EL (cell line): Measurements from ENCODE around the gene RNU5B-1.

Experiments used
- DNase-seq: peaks from one replicate; pipeline ENCODE4 v3.0.0-alpha.2; 2016

RNU5B-1 gene

DNA sequence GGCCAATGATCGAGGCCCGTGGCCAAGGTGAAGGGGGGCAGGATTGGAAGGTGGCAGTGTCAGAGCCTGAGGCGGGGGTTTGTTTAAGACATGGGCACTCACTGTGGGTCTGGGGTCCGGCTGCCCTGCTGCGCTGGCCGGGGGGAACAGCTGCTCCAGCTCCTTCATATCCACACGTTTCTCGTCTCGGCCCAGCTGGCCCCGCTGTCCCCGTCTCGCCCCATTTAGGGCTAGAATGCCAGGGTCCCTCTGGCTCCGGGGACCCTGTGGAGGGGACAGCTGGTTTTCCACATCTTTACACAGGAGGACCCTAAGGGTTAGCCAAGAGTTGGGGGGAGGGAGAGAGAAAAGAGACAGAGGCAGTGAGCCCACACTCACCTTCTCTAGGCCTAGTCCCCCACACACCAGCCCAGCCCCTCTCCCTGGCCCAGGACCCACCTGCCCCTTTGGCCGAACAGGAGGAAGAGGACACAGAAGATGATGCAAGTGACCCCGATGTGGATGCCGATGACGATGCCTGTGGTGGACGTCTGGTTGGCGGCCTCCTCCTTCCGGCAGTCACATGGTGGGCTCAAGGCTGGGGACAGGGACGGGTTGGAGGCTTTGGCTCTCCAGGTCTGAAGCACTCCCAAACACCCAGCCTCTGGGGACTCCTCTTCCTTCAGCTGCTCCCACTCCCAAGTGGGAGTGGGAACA, 25.0 kb downstream of the RNU5B-1 start:
- no peak for DNase-seq

DNA sequence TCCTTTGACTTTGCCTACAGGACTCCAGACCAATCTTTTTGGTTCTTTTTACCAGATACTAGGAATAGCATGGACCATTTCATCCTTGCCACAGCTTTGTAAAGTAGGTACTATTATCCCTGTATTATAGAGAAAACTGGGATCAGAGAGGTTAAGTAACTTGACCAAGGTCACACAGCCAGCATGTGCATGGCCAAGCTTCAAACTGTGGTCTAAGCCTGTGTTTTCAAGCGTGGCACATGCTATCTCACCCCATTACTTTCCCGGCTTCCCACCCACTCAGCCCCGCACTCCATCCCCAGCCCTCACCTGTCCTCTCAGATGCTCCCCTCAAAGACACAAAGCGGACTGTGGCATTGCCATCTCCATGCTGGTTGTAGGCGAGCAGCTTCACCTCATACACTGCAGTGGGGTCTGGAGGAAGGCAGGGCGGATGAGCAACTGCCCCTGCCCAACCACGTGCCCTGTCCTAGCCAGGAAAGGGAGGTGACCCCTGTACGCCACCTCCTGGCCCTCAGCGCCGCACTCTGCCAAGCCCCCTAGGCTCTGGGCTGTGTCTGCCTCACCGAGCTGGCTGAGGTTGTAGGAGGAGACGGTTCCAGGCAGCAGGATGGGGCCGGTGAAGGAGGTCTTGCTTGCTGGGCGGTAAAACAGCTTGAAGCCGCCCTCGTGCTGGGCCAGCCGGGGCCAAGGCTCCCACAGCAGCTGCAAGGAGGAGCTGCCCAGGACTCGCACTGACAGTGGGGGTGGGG, 25.7 kb downstream of the RNU5B-1 start:
- no peak for DNase-seq

DNA sequence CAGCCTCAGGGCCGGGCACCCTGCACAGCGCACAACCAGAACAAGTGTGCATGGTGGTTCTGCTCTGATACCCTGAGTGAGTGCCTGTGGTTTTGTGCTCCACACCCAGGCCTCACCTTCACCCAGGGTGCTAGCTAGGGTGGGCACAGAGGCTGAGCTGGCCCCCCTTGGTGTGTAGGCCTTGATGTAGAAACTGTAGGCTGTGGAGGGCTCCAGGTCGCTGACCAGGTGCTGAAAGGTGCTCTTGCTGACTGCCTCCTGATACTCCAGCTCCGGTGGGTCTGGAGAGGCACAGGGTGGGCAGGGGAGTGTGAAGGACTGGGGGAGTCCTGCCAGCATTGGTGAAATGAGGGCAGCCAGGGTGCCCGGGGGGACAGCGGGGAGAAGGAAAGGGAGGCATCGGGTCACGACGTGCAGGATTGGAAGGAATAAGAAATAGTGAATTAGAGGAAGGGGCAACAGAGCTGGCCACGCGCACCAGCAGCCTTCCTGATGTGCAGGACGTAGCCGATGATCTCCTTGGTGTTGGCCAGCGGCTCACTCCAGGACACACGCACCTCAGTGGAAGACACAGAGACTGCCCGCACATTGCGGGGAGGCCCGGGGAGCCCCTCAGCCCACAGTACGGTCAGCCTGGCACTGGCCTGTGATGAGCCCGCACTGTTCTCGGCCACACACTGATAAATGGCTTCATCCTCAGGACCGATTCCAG, 26.6 kb downstream of the RNU5B-1 start:
- DNase-seq = no peak

DNA sequence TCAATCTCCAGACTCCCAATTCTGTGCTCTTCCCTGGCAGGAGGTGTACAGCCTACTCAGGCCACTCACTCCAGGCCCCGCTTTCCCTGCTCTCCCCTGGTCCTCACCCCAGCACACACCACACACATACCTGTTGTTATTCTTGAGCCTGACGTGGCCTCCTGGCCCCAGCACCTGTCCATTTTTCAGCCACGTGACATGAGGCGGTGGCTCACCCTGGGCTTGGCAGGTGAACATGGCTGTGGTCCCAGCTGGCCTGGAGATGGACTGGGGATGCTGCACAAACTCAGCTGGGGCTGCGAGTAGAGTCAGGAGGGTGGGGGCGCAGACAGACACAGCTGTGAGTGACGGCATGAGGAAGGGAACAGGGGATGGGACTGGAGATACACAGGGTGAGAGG, 27.3 kb downstream of the RNU5B-1 start:
- no peak for DNase-seq

DNA sequence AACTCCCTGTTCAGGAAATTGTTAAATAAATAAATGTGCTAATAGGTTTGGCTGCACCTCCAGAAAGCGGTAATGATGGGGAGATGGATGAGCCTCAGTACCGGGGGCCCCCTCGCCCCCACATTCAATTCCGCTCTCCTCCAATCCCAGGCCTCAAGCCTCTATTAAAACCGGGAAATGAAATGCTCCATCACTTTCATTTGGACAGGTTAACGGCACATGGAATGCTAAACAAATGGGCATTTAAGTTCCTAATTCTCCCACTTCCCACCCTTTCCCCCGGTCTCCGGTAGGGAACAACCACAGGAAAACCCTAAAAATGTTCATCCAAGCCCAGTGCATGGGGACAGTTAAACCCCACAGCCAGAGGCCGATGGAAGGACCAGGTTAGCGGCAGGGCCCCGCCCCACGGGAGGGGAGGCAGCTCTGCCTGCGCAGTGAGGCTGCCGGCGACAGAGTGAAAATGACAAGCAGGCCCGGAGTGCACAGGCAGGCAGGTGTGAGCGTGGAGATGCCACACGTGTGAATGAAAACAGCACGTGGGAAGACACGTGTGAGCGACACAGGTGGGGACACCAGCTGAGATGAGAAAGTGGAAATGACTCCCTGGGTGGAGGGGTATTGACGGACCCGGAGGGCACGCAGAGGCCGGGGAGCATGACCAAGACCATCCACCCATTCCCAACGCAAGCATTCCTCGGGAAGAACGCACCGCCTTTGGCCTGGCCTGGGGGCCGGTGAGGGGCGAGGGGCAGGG, 28.1 kb downstream of the RNU5B-1 start:
- no peak for DNase-seq

DNA sequence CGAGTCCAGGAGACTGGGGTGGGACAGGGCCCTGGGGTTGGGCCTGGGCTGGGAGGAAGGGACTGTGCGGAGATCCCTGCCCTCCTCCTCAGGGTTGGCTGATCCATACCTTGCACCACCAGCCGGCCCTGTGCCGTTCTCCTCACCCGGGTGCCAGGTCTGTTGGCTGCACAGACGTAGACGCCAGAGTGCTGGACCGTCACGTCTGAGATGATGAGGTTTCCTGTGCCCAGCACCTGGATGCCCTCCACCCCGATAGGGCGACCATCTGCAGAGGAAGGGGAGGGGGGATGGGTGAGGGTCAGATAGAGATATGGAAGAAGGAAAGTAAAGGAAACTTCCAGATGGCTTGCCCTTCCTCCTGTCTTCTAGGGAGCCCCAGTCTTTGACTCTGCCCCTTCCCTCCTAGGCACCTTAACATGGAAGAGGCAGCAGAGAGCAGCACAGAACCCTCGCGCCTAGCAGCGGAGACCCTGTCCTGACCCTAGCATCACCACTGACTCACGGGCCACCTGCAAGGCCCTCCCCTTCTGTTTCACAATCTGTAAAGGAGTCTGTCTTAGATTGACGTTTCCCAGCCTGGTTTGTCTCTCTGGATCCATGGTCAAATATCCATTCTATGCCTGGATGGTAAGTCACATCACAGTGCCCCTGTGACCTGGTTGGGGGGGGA, 28.8 kb downstream of the RNU5B-1 start:
- no peak for DNase-seq

DNA sequence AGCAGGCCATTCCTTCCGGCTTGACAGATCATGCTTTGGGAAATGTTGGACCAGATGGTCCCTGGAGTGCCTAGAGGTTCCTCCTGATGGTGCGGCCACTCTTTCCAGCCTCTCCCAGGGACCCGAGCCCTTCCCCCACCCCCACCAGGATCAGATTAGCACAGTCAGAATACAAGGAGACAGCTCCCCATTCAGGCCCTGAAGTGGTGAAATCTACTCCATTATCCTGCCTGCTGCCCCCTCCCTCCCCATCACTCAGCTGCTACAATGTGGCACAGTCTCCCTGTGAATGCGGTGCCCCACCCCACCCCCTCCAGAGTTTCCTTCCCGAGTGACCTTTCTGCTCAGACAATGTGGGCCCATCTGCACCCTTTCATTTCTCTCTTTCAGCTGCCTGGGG, 29.4 kb downstream of the RNU5B-1 start:
- no peak for DNase-seq

DNA sequence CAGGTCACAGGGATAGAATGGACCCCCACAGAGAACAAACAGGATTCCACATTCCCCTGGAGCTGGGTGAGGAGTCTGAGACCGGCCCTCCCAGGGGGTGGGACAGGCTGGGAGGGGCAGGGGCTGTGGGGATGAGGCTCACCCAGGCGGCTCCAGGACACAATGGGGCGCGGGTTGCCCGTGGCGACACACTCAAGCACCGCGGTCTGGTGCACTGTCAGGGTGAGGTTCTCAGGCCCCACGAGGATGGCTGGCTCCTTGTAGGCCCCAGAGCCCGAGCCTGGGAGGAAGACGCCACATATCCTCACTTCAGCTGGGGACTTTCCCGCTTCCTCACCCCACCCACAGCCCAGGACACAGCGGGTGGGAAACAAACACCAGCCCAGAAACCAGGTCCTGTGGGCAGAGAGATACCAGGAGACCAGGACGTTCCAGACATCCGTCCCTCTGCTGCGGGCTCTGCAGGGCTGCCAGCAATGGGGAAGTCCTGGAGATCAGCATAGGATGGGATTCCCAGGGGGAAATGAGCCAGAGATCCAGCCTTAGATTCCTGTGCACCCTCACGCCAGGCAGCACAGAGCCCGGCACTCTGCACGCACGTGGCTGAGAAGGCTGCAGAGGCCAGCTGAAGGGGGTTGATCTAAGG, 30.2 kb downstream of the RNU5B-1 start:
- DNase-seq = no peak

DNA sequence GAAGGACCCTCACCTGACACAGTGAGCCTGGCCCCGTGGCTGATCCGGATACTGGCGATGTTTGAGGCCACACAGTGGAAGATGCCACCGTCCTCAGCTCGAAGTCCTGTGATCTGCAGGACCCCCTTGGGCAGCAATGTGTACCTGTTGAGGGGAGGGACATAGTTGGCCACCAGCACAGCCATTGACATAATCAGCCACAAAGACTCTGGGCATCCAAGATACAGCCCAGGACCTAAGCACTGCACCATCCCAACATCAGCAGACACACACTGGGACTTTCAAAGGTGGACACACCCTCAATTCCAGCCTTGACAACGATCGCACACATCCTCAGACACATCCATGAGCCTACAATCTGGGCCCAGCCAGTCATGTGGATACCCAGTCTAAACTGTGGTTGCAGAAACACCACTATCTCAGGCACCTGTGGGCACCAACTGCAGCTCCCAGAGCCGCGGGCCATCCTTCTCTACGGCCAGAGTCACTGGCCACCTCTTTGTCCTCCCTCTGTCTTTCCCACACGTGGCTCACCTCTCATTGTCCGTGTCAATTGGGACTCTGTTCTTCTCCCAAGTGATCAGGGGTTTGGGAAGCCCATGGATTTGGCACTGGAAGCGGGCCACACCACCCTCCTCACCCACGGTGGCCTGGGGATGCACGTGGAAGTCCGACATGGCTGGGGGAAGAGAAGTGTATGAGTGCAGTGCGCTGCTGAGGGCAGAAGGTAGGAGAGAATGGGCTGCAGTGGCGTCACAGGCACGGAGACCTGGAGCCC, 31.0 kb downstream of the RNU5B-1 start:
- no peak for DNase-seq

DNA sequence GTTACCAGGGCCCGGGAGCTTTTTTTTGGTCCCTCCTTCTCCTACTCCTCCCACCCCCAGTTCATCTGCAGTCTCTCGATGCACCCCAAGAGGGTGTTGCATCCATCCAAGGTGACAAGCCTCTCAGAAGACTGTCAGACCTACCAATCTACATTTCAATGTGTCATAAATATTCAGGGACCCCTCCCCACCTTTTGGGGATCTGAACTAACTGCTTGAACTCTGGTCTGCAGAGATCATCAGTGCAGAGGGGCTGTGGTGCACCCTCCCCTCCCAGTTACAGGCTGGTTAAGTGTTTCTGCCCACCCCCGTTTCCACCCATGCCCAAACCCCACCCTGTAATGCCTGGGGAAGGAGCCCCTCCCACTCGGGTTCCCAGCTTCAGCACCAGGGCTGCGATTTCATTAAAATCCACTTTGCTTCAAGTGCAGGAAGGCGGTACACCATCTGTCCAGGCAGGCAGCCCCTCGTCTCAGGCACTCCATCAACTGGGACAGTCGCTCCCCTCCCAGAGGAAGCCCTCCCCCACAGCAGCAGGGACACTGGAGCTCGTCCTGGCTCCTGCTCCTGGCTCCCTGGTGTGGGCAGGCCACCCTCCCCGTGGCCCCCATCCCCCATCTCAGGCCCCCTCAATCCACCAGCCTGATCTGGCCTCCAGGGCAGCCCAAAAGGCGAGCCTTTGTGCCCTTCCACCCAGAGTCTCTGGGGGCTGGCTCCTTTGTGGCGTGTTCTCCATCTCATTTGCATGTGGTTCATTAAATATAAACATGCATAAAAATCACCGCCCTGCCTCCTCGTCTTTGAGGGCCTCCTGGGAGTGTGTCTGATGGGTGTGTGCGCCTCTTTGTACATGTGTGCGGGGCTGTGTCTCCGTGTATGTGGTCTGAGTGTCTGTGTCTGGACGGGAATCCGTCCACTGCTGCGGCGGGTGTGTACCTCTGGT, 32.3 kb downstream of the RNU5B-1 start:
- DNase-seq = no peak

DNA sequence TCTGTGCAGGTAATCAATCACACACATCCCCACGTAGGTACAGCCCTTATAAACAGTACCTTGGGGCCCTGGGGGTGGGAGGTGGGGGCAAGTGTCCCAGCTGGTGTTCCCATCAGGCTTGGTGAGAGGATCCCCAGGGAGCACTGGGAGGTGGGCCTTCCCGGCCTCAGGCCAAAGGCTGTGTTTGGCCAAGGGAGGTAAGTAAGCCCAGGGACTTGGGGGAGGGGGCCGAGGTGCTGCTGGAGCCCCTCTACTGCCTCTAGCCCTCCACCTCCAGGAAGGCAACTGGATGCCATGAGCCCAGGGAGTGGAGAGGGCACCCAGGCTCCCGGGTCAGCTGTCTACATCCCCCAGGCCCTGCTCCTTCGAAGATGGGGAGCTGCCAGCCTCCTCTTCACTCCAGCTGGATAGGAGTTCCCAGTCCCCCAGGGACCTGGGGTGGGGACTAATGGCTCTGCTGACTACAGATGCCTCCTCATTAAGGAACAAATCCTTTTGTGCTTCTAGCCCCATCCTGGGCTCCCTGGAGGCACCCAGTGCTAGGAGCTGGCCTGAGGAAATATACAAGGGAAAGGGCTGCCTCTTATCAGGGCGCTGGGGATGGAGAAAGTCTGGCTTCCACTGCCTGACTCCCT, 33.1 kb downstream of the RNU5B-1 start:
- DNase-seq = no peak

DNA sequence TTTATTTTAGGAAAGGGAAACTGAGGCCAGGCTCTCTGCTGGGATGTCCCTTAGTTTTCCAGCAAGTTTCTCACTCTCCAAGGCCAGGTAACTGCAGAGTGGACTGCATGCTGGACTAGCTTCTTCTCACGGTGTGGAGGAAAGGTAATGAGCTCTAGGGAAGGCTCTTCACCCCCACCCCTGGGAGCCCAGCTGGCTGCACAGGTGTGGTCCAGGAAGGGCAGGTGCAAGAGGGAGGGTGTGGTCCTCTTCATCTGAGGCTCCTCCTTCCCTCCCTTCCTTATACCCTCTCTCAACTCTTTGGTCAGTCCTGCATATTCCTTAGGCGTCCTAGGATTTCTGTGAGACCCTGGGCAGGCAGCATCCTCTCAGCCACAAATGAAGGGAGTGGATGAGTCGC, 33.9 kb downstream of the RNU5B-1 start:
- DNase-seq = no peak

DNA sequence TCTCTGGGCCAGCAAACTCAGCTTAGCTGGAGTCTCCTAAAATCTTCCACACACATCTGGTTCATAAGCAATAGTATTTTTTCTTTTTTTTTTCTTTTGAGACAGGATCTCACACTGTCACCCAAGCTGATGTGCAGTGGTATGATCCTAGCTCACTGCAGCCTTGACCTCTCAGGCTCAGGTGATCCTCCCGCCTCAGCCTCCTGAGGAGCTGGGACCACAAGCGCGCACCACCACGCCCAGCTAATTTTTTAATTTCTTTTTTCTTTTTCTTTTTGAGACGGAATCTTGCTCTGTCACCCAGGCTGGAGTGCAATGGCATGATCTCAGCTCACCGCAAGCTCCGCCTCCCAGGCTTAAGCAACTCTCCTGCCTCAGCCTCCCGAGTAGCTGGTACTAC, 34.3 kb downstream of the RNU5B-1 start:
- DNase-seq = no peak

DNA sequence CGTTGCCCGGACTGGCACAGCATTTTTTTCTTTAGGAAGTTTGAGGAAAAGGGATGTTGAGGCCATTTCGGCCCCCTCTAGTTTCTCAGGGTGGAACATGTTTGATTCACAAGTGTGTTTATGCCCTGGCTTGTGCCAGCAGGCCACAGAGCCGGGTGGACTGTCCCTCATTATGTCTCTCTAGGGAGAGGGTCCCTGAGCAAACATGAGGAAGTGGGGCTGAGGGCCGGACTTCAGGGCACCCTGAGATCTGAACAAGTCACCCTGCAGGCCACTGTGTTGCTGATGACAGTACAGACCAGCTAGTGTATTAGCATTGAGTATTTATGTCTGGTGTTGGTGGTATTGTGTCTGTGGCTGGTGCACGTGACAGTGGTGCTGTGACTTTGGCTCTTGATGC, 34.9 kb downstream of the RNU5B-1 start:
- DNase-seq = no peak

DNA sequence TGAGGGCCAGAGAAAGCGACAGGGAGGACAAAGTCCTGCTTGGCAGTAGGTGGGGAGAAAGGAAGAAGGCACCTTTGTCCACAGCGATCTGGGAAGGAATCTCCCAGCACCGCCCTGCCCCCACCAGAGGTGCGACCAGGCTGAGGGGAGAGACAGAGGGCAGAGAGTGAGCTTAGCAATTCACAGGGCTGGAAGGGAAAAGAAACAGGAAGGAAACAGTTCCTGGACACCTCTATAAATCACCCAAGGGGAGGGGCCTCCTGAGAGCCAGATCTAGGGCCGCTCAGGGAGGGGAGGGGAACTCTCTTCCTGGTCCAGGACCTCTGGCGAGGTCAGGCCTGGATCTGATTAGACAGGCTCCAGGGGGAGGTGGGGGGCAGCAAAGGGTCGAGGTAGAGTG, 35.4 kb downstream of the RNU5B-1 start:
- no peak for DNase-seq

DNA sequence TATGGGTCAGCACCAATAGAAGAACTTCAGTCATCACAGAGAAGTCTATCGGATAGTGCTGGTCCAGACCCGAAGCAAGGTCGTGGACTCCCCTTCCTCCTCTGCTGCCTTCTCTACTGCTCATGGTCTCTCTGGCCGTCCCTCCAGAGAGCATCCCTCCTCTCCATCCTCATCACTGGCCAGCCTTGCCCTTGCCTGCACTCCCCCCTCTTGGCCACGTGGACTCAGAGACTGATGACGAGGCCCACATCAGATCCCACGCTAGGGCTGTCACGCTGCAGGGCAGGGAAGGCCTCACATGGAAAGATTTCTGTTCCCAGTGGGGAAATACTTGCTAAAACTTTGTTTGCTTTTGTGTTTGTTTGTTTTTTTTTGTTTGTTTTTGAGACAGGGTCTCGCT, 38.0 kb downstream of the RNU5B-1 start:
- DNase-seq = no peak

DNA sequence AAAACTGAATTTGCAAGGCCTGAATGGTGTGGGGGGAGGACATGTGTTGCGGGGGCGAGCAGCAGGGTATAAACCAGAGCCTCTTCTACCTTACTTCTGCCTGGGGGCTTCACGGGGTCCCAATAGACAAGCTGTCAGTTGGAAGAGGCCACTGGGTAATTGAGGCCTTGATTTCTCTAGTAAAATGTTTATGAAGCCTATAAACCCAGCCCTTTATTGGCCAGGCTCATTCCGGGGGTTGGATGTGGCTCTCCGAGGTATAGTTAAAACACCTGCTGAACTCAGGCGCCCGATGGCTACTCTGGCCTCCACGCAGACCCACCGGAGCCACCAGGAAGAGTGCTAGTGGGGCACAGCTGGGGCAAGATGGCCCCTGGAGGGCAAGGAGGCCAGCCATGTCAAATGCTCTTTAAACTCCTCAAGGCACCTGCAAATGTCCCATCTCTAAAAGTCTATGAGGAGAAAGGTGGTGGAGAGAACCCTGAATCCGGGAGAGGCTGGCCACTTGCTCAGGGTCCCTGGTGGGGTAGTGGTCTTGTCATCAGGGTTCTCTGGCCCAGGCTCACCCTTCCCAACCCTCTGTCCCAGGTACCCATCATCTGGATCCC, 39.0 kb downstream of the RNU5B-1 start:
- no peak for DNase-seq

DNA sequence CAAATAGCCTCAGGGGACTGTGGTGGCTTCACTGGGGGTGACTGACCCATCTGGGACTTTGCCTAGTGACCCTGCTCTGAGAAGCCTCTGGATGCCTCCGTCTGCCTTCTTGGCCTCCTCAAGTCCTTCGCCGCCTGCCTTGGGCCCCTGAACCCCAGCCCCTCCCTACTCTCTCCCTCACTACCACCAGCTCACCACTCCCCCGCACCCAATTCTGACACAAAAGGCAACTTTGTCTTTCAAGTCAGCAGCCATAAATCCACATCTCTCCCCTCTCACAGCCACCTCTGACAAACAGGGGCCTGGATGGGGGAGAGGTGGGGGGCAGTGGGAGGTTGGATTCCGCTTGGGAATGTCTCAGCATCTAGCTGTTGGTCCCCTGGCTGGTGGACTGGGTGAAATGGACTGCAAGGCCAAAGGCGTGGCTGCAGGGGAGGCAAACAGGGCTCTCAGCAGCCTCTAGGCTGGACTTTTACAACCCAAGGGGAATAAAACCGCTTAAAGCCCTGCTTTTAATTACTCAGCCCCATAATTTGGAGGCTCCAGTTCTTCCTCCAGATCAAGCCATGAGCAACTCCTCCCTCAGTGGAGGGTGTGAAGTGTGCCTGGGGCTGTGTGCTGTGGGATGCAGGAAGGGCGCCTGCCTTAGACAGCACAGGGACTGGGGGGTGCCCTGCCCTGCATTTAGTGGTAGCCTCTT, 39.9 kb downstream of the RNU5B-1 start:
- DNase-seq = no peak

DNA sequence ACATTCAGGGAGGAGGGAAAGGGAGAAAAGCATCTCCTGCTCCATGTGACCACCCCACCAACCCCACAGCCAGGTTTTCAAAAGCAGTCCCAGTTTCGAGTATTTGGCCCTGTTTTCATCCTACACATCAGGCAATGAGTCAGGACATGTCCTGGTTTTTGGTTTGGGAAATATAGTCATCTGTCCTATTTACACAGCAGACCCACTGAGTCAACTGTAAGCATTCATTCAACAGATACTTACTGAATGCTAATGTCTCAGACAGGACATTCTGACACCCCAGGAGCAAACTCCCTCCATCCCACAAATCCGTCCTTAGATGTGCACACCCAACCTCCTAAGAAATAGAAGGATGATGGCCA, 40.4 kb downstream of the RNU5B-1 start:
- DNase-seq = no peak
